H9 (cell line): Measurements from ENCODE around the gene SORCS2. TPM values are rescaled to one million over a fixed set of nuclear protein-coding genes. Genes with fewer than 3 reads are reported as not detected.

Experiments used
- DNase-seq: peaks from one replicate; pipeline ENCODE4 v3.0.0-alpha.2; 2017
- H2AFZ ChIP-seq: one replicate; pipeline ENCODE4 v1.6.1; 2013; ENCODE audit warnings: mild to moderate bottlenecking, low read length, control low read depth, moderate library complexity
- H2AK5ac ChIP-seq: 2 replicates; pipeline ENCODE4 v1.6.1; 2013; ENCODE audit warnings: low read length, control low read depth, mixed read lengths; ENCODE audit not compliant: insufficient read length
- H2BK120ac ChIP-seq: one replicate; pipeline ENCODE4 v1.6.1; 2013; ENCODE audit warnings: low read depth, mild to moderate bottlenecking, low read length, control low read depth, inconsistent platforms; ENCODE audit not compliant: poor library complexity, severe bottlenecking
- H2BK12ac ChIP-seq: 2 replicates; pipeline ENCODE4 v1.6.1; 2013; ENCODE audit warnings: low read length, control low read depth, mixed read lengths, low read depth; ENCODE audit not compliant: insufficient read length
- H2BK15ac ChIP-seq: 2 replicates; pipeline ENCODE4 v1.6.1; 2013; ENCODE audit warnings: low read depth, low read length, control low read depth
- H2BK20ac ChIP-seq: one replicate; pipeline ENCODE4 v1.6.1; 2013; ENCODE audit warnings: low read depth, mild to moderate bottlenecking, low read length, control low read depth, inconsistent platforms; ENCODE audit not compliant: poor library complexity, severe bottlenecking
- H2BK5ac ChIP-seq: 2 replicates; pipeline ENCODE4 v1.6.1; 2013; ENCODE audit warnings: low read length, control low read depth, mixed read lengths; ENCODE audit not compliant: insufficient read length
- H3K14ac ChIP-seq: 2 replicates; pipeline ENCODE4 v1.6.1; 2013; ENCODE audit warnings: low read length, control low read depth; ENCODE audit not compliant: insufficient read depth
- H3K18ac ChIP-seq: 2 replicates; pipeline ENCODE4 v1.6.1; 2013; ENCODE audit warnings: low read depth, mild to moderate bottlenecking, mixed read lengths, low read length, control low read depth; ENCODE audit not compliant: insufficient read length
- H3K23ac ChIP-seq: 2 replicates; pipeline ENCODE4 v1.6.1; 2013; ENCODE audit warnings: low read length, control low read depth, mixed read lengths, low read depth; ENCODE audit not compliant: insufficient read length
- H3K23me2 ChIP-seq: 2 replicates; pipeline ENCODE4 v1.6.1; 2013; ENCODE audit warnings: low read depth, mild to moderate bottlenecking, mixed read lengths, low read length, control low read depth; ENCODE audit not compliant: insufficient read length, poor library complexity, severe bottlenecking
- H3K27ac ChIP-seq: 2 replicates; pipeline ENCODE4 v1.5.1; 2013; ENCODE audit warnings: low read length, control low read depth, mixed read lengths, low read depth; ENCODE audit not compliant: insufficient read length
- H3K27me3 ChIP-seq: 2 replicates; pipeline ENCODE4 v1.6.1; 2013; ENCODE audit warnings: low read length, control low read depth, inconsistent platforms; ENCODE audit not compliant: insufficient read depth
- H3K4ac ChIP-seq: 2 replicates; pipeline ENCODE4 v1.6.1; 2013; ENCODE audit warnings: low read depth, mild to moderate bottlenecking, control low read depth, inconsistent platforms, low read length, moderate library complexity
- H3K4me1 ChIP-seq: 2 replicates; pipeline ENCODE4 v1.6.1; 2013; ENCODE audit warnings: low read length, control low read depth, inconsistent platforms; ENCODE audit not compliant: insufficient read depth
- H3K4me2 ChIP-seq: 2 replicates; pipeline ENCODE4 v1.6.1; 2013; ENCODE audit warnings: low read length, control low read depth, mixed read lengths; ENCODE audit not compliant: insufficient read length, insufficient read depth
- H3K56ac ChIP-seq: 2 replicates; pipeline ENCODE4 v1.6.1; 2013; ENCODE audit warnings: low read depth, mild to moderate bottlenecking, mixed read lengths, low read length, control low read depth; ENCODE audit not compliant: insufficient read length
- H3K79me1 ChIP-seq: 2 replicates; pipeline ENCODE4 v1.6.1; 2013; ENCODE audit warnings: low read depth, mild to moderate bottlenecking, moderate library complexity, low read length, control low read depth, inconsistent platforms; ENCODE audit not compliant: insufficient read depth, poor library complexity, severe bottlenecking
- H3K79me2 ChIP-seq: 2 replicates; pipeline ENCODE4 v1.6.1; 2013; ENCODE audit warnings: low read length, control low read depth, inconsistent platforms; ENCODE audit not compliant: insufficient read depth
- H3K9ac ChIP-seq: 2 replicates; pipeline ENCODE4 v1.6.1; 2013; ENCODE audit warnings: low read length, control low read depth, mixed read lengths; ENCODE audit not compliant: insufficient read length; ENCODE audit errors: extremely low read depth
- H3K9me3 ChIP-seq: one replicate; pipeline ENCODE4 v1.6.1; 2013; ENCODE audit warnings: low read depth, low read length, inconsistent platforms; ENCODE audit not compliant: control insufficient read depth
- H3T11ph ChIP-seq: one replicate; pipeline ENCODE4 v1.6.1; 2013; ENCODE audit warnings: mild to moderate bottlenecking, low read length, control low read depth, inconsistent platforms
- H4K20me1 ChIP-seq: one replicate; pipeline ENCODE4 v1.6.1; 2013; ENCODE audit not compliant: control insufficient read depth, insufficient read length, insufficient read depth
- H4K5ac ChIP-seq: 2 replicates; pipeline ENCODE4 v1.6.1; 2013; ENCODE audit warnings: low read depth, mild to moderate bottlenecking, mixed read lengths, low read length, control low read depth; ENCODE audit not compliant: insufficient read length
- H4K8ac ChIP-seq: replicated peaks from 2 replicates; pipeline ENCODE4 v1.6.1; 2013; ENCODE audit warnings: low read length, control low read depth, mixed read lengths, low read depth; ENCODE audit not compliant: insufficient read length
- H4K91ac ChIP-seq: 2 replicates; pipeline ENCODE4 v1.6.1; 2013; ENCODE audit warnings: low read depth, mild to moderate bottlenecking, moderate library complexity, mixed read lengths, low read length, control low read depth; ENCODE audit not compliant: insufficient read length
- H3K27ac Mint-ChIP-seq, 3 experiments: 2 replicates in 2 of 3; 3 replicates in 1 of 3; pipeline ENCODE4 v1.8.0; 2020 to 2021; ENCODE audit warnings: mixed read lengths in 3 of 3, mild to moderate bottlenecking in 1 of 3, moderate library complexity in 1 of 3
- H3K27me3 Mint-ChIP-seq: 2 replicates; pipeline ENCODE4 v1.8.0; 2021; ENCODE audit warnings: low read depth, mild to moderate bottlenecking, moderate library complexity, mixed read lengths
- H3K36me3 Mint-ChIP-seq, 3 experiments: 2 replicates in 2 of 3; 3 replicates in 1 of 3; pipeline ENCODE4 v1.8.0; 2020 to 2021; ENCODE audit warnings: low read depth in 3 of 3, mixed read lengths in 3 of 3; ENCODE audit not compliant: insufficient read depth in 1 of 3
- H3K4me1 Mint-ChIP-seq, 2 experiments: 2 replicates each; pipeline ENCODE4 v1.8.0; 2020; ENCODE audit warnings: mixed read lengths in 2 of 2
- H3K4me3 Mint-ChIP-seq, 2 experiments: 2 replicates in 1 of 2; 3 replicates in 1 of 2; pipeline ENCODE4 v1.8.0; 2020 to 2021; ENCODE audit warnings: mild to moderate bottlenecking in 2 of 2, mixed read lengths in 2 of 2, moderate library complexity in 1 of 2
- H3K9me3 Mint-ChIP-seq, 2 experiments: 2 replicates in 1 of 2; 3 replicates in 1 of 2; pipeline ENCODE4 v1.8.0; 2020; ENCODE audit warnings: mild to moderate bottlenecking in 2 of 2, mixed read lengths in 2 of 2, moderate library complexity in 1 of 2
- CTCF ChIP-seq: fragments of 200-600 bp; sonication (generic); conservative IDR thresholded peaks from 3 replicates; pipeline ENCODE4 v1.8.0; 2021; ENCODE audit warnings: antibody characterized with exemption, mild to moderate bottlenecking
- WGBS: extraction: QIAGEN DNeasy Blood & Tissue Kit; methylation state at CpG from one replicate; pipeline ENCODE4 v1.1.7; 2013; ENCODE audit warnings: missing lambda C conversion rate, low lambda C conversion rate, mixed read lengths; ENCODE audit not compliant: insufficient read length; ENCODE audit errors: extremely low coverage; 5-methylcytosine and 5-hydroxymethylcytosine counted together
- total RNA-seq: library from RNA; stranded (reverse); gene quantifications from 2 replicates; pipeline ENCODE4 v1.2.1, GENCODE V29; 2021

Gene SORCS2
- total RNA-seq, 1 experiment from 2014 or later: 0.57 TPM

GRCh38 chr4:7212921-7213320 is 20.6 kb downstream of the SORCS2 start:
- Histone ChIP-seq H2AFZ (no peak overlapping the region), H3K27me3 (no peaks in the 10 kb centered on the region), H4K20me1 (no peaks in the 10 kb centered on the region), H3K9me3 (no peaks in the 10 kb centered on the region), H2BK120ac (no peak overlapping the region), H3K23me2 (no peaks in the 10 kb centered on the region), H4K8ac (no peak overlapping the region), H3K27ac (no peak overlapping the region), H2BK5ac (no peak overlapping the region), H3K14ac (no peak overlapping the region; the same call in 1 of the 2 replicates), H3K23ac (no peak overlapping the region), H4K91ac (no peak overlapping the region), H3K79me2 (no peaks in the 10 kb centered on the region), H2BK20ac (no peak overlapping the region), H4K5ac (no peak overlapping the region), H2AK5ac (no peak overlapping the region), H2BK15ac (no peak overlapping the region), H3K4me2 (no peak overlapping the region), H2BK12ac (no peak overlapping the region), H3K4ac (no peak overlapping the region), H3K56ac (no peak overlapping the region), H3K79me1 (no peaks in the 10 kb centered on the region), H3K9ac (no peak overlapping the region), H3T11ph (no peak overlapping the region), H3K4me1 (no peaks in the 10 kb centered on the region), H3K18ac (no peak overlapping the region)
- no peak for DNase-seq
- Mint-ChIP-seq H3K4me3 (no peak overlapping the region), H3K4me1 (0 out of 4 replicates have a peak, but pooled peaks cover 0 to 8% of the 10 kb centered on the region in 2 experiments), H3K27ac (no peak overlapping the region), H3K27me3 (peaks cover 1% of the 10 kb centered on the region), H3K36me3 (peaks cover 0 to 9% (median 0%) of the 10 kb centered on the region in 3 experiments; a peak in 3 of 7 replicates), H3K9me3 (peaks cover 10 to 16% of the 10 kb centered on the region in 2 experiments; a peak in 4 of 5 replicates)
- TF ChIP-seq CTCF: no peak
- no CpG with 5 or more reads among the region's 6 CpGs for WGBS
